Measurements from ENCODE around the gene CD247.

DNA sequence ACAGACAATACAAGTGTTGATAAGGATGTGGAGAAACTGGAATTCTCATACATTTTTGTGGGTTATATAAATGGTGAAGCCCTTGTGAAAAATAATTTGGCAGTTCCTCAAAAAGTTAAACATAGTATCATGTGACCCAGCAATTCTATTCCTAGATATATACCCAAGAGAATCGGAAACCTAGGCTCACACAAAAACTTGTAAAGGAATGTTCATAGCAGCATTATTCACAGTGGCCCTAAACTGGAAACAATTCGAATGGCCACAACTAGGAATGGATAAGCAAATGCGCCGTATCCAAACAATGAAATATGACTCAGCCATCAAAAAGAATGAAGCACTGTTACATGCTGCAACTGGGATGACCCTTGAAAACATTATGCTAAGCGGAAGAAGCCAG lies 3.9 kb upstream of the CD247 start:
- no peak for TF ChIP-seq POLR2AphosphoS5 (IDR thresholded peaks at IDR 0.05)
- TF ChIP-seq, protein P1, sequence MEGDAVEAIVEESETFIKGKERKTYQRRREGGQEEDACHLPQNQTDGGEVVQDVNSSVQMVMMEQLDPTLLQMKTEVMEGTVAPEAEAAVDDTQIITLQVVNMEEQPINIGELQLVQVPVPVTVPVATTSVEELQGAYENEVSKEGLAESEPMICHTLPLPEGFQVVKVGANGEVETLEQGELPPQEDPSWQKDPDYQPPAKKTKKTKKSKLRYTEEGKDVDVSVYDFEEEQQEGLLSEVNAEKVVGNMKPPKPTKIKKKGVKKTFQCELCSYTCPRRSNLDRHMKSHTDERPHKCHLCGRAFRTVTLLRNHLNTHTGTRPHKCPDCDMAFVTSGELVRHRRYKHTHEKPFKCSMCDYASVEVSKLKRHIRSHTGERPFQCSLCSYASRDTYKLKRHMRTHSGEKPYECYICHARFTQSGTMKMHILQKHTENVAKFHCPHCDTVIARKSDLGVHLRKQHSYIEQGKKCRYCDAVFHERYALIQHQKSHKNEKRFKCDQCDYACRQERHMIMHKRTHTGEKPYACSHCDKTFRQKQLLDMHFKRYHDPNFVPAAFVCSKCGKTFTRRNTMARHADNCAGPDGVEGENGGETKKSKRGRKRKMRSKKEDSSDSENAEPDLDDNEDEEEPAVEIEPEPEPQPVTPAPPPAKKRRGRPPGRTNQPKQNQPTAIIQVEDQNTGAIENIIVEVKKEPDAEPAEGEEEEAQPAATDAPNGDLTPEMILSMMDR (IDR thresholded peaks at IDR 0.05): no peak
